Bronchial epithelial cell (primary cell): ENCODE results near the gene RSRC1. TPM values are rescaled to one million over a fixed set of nuclear protein-coding genes. Genes with fewer than 3 reads are reported as not detected.

Experiments used
- DNase-seq: peaks from one replicate; pipeline ENCODE4 v3.0.0-alpha.2; 2010; ENCODE audit warnings: low read depth
- FAIRE-seq: peaks from 2 replicates; lab custom pipeline; 2011; peaks lifted over from hg19 to GRCh38; lab: Jason Lieb, UNC
- H3K27me3 ChIP-seq: 2 replicates; pipeline ENCODE4 v1.5.1; 2011; ENCODE audit warnings: low read length; ENCODE audit not compliant: control insufficient read depth, insufficient read depth
- H3K36me3 ChIP-seq: 2 replicates; pipeline ENCODE4 v1.5.1; 2011; ENCODE audit warnings: low read length; ENCODE audit not compliant: control insufficient read depth, insufficient read depth
- H3K4me3 ChIP-seq: 2 replicates; pipeline ENCODE4 v1.5.1; 2011; ENCODE audit warnings: mild to moderate bottlenecking, low read depth, low read length, control low read depth
- total RNA-seq: library from RNA; depleted of rRNA; stranded (reverse); fragments of >200 nt; gene quantifications from 2 replicates; pipeline ENCODE4 v1.2.1, GENCODE V29; 2014
- TF ChIP-seq, protein P1 (sequence below): IDR thresholded peaks from 2 replicates; pipeline ENCODE4 v1.5.1; 2011; ENCODE audit warnings: mild to moderate bottlenecking, moderate library complexity, low read length, control low read depth, inconsistent platforms; ENCODE audit not compliant: insufficient read depth, severe bottlenecking

RSRC1 gene
- total RNA-seq, 1 donor from 2014 or later: 20.8 TPM

DNA sequence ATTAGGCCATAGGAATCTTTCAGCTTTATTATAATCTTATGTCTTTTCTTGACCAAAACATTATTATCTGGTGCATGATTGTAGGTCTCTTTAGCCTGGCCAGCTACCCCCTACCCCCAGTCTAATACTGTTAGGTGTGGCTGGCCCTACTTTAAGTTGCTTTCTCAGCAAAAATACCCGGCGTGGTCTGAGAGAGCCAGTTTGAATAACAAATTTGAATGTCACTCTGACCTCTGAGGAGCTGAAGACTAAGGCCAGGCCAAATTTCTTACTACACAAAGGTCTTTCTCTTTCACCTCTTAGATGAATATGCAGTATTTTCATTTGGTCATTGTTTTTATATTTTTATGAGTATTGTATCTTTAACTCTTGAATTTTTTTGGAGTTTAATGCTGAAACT is 272.6 kb downstream of the RSRC1 start:
- H3K4me3 ChIP-seq: no peak overlapping the region
- H3K36me3 ChIP-seq: no peaks in the 10 kb centered on the region
- DNase-seq (no peak), FAIRE-seq (no peak)
- no peaks in the 10 kb centered on the region for H3K27me3 ChIP-seq
- TF ChIP-seq, protein P1, sequence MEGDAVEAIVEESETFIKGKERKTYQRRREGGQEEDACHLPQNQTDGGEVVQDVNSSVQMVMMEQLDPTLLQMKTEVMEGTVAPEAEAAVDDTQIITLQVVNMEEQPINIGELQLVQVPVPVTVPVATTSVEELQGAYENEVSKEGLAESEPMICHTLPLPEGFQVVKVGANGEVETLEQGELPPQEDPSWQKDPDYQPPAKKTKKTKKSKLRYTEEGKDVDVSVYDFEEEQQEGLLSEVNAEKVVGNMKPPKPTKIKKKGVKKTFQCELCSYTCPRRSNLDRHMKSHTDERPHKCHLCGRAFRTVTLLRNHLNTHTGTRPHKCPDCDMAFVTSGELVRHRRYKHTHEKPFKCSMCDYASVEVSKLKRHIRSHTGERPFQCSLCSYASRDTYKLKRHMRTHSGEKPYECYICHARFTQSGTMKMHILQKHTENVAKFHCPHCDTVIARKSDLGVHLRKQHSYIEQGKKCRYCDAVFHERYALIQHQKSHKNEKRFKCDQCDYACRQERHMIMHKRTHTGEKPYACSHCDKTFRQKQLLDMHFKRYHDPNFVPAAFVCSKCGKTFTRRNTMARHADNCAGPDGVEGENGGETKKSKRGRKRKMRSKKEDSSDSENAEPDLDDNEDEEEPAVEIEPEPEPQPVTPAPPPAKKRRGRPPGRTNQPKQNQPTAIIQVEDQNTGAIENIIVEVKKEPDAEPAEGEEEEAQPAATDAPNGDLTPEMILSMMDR: no peak

DNA sequence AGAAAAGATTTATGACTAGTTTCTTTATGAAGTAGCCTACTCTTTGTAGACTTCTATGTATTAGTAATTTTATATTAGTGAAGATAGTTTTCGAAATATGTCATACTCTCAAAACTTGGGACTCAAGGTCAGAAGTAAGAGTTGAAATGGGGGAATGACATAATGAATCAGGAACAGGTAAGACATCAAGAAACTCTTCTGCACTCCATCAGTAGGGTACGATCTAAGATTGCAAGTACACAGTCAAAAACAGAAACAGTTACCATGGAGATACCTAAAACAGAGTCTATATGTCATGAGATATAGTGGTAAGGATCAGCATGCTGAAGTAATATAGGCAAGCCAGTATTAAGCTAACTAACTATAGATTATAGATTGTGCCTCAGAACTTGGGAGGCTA is 274.1 kb downstream of the RSRC1 start:
- FAIRE-seq (no peak), DNase-seq (no peak)
- no peaks in the 10 kb centered on the region for H3K27me3 ChIP-seq
- H3K4me3 ChIP-seq: no peak overlapping the region
- TF ChIP-seq, protein P1: no peak
- no peaks in the 10 kb centered on the region for H3K36me3 ChIP-seq

DNA sequence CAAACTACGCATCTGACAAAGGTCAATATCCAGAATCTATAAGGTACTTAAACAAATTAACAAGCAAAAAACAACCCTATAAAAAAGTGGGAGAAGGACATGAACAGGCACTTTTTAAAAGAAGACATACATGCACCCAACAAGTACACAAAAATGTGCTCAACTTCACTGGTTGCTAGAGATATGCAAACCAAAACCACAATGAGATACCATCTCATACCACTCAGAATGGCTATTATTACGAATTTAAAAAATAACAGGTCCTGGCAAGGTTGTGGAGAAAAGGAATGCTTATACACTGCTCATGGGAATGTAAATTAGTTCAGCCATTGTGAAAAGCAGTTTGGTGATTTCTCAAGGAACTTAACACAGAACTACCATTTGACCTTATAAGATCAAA is 285.5 kb downstream of the RSRC1 start:
- FAIRE-seq (no peak), DNase-seq (peak; percentile 25)

DNA sequence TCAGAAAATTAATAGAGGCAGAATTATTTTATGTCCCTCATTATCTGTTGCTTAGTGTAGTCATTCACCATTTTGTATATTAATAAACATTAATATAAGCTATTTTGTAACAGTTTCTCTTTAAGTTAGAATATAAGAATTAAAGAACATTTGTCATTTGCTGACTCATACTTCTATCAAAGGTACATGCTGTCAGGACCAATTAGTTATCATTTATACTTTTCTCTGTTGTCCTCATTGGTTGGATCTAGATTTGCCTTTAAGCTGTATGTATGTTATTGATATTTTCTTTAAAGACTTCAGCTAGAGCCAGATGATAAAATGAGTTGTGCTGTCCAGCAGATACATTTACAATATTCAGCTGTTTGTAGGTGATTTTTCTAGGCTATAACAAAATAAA is 292.7 kb downstream of the RSRC1 start:
- peak; percentile 4 for DNase-seq
- TF ChIP-seq, protein P1: no peak
- no peak for FAIRE-seq
- no peaks in the 10 kb centered on the region for H3K36me3 ChIP-seq
- H3K4me3 ChIP-seq: no peak overlapping the region
- no peaks in the 10 kb centered on the region for H3K27me3 ChIP-seq

More for the DNA sequence above, 285.5 kb downstream of the RSRC1 start:
- Histone ChIP-seq H3K4me3 (no peak overlapping the region), H3K36me3 (no peaks in the 10 kb centered on the region), H3K27me3 (no peaks in the 10 kb centered on the region)
- TF ChIP-seq, protein P1: no peak

DNA sequence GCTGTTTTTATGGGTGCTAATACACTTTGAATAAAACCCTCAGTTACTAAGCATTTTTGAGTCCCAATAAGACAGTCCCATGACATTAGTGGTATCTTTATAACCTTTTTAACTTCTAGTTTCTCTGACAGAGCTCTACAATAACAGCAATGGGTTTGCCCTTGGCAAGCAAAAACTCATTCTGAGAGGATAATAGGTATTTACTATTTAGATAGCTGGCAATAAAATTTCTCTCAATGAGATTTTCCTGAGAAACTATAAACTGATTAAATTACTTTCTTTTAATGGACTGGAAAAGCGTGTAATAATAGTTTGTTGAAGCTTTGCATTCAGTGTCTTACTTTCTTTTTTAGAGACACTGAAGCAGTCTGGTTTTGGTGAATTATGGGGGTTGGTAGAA is 293.1 kb downstream of the RSRC1 start:
- no peak overlapping the region for H3K4me3 ChIP-seq
- DNase-seq: no peak
- FAIRE-seq: no peak
- no peaks in the 10 kb centered on the region for H3K36me3 ChIP-seq
- TF ChIP-seq, protein P1: no peak
- no peaks in the 10 kb centered on the region for H3K27me3 ChIP-seq

DNA sequence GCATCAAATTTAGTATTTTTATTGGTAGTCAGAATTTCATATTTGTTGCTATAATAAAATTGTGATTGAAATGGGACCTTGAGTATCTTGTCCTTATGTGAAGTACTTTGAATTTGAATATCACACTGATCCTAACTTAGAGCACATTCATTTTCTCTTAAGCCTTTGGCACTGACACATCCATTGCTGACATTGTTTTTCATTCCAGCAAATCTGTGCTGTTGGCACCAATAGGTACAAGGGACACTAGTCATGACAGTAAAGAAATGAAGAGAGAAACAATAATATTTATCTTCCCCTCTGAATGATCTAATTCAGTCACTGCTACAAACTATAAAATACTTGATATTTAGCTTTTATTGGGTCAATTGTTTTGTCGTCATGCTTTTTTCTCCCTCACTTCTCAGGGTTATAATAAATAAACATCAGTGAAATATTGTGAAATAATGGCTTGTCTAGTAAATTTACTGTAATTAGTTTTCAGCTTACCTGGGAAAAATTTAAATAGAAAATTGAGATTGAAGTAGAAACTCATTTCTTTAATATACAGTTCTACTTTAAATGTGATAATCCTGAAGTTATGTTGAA is 294.3 kb downstream of the RSRC1 start:
- H3K36me3 ChIP-seq: no peaks in the 10 kb centered on the region
- TF ChIP-seq, protein P1: no peak
- no peak for DNase-seq
- H3K27me3 ChIP-seq: no peaks in the 10 kb centered on the region
- H3K4me3 ChIP-seq: no peak overlapping the region
- no peak for FAIRE-seq
